Transverse colon (tissue), 3 donors: ENCODE measurements around the gene KIAA0753.

ENCODE experiments used
- CTCF ChIP-seq, 5 experiments: fragments of 200-600 bp in 3 of 5; fragments of 450-650 bp in 2 of 5; sonication (generic) in 3 of 5; IDR thresholded peaks; 1 replicate in 2 of 5; 2 replicates in 3 of 5; pipeline ENCODE4 v1.5.1; 2016 to 2017; ENCODE audit warnings: antibody characterized with exemption in 5 of 5, inconsistent platforms in 3 of 5, mild to moderate bottlenecking in 2 of 5, moderate library complexity in 1 of 5
- POLR2A ChIP-seq: fragments of 450-650 bp; IDR thresholded peaks from one replicate; pipeline ENCODE4 v1.6.1; 2016; ENCODE audit warnings: antibody characterized with exemption, mild to moderate bottlenecking, moderate library complexity

- TF ChIP-seq CTCF (IDR thresholded peaks at IDR 0.05) (no peak), POLR2A (no peak)
Measured at GRCh38 chr17:6632530-6632929, 8.0 kb downstream of the KIAA0753 start.
